Measurements from ENCODE around the gene ROR2.

The ROR2 gene

GRCh38 chr9:91858213-91859030, 91.6 kb downstream of the ROR2 start:
- H3K9ac ChIP-seq (ENCODE audit: low read depth, low read length): no peak overlapping the region
- H3K9me3 ChIP-seq (replicated peaks; ENCODE audit: low read length): no peaks in the 10 kb centered on the region
- H3K4me3 ChIP-seq (ENCODE audit: low read length): no peak overlapping the region
- H3K36me3 ChIP-seq (ENCODE audit: insufficient read depth, low read length): no peaks in the 10 kb centered on the region
- H3K4me1 ChIP-seq (ENCODE audit: control insufficient read depth, insufficient read depth, low read length): no peaks in the 10 kb centered on the region
- H3K27me3 ChIP-seq (ENCODE audit: control insufficient read depth, insufficient read depth, low read length): no peaks in the 10 kb centered on the region
- H3K4me2 ChIP-seq (ENCODE audit: low read length): no peak overlapping the region

GRCh38 chr9:91857291-91858212, 92.5 kb downstream of the ROR2 start:
- Histone ChIP-seq H3K4me1 (ENCODE audit: control insufficient read depth, insufficient read depth, low read length) (no peaks in the 10 kb centered on the region), H3K9ac (ENCODE audit: low read depth, low read length) (no peak overlapping the region)

GRCh38 chr9:91856419-91856818, 93.6 kb downstream of the ROR2 start:
- no peaks in the 10 kb centered on the region for H3K27me3 ChIP-seq (ENCODE audit: control insufficient read depth, insufficient read depth, low read length)
- H3K4me1 ChIP-seq (ENCODE audit: control insufficient read depth, insufficient read depth, low read length): no peaks in the 10 kb centered on the region
- no peaks in the 10 kb centered on the region for H3K9me3 ChIP-seq (replicated peaks; ENCODE audit: low read length)
- no peak overlapping the region for H3K9ac ChIP-seq (ENCODE audit: low read depth, low read length)
- H3K4me3 ChIP-seq (ENCODE audit: low read length): no peak overlapping the region
- H3K36me3 ChIP-seq (ENCODE audit: insufficient read depth, low read length): no peaks in the 10 kb centered on the region
- no peak overlapping the region for H3K4me2 ChIP-seq (ENCODE audit: low read length)

More at GRCh38 chr9:91857291-91858212, 92.5 kb downstream of the ROR2 start:
- Histone ChIP-seq H3K36me3 (ENCODE audit: insufficient read depth, low read length) (no peaks in the 10 kb centered on the region), H3K4me2 (ENCODE audit: low read length) (no peak overlapping the region), H3K27me3 (ENCODE audit: control insufficient read depth, insufficient read depth, low read length) (no peaks in the 10 kb centered on the region), H3K9me3 (replicated peaks; ENCODE audit: low read length) (no peaks in the 10 kb centered on the region), H3K4me3 (ENCODE audit: low read length) (no peak overlapping the region)

GRCh38 chr9:91855196-91855595, 94.8 kb downstream of the ROR2 start:
- H3K36me3 ChIP-seq (ENCODE audit: insufficient read depth, low read length): no peaks in the 10 kb centered on the region
- no peak overlapping the region for H3K9ac ChIP-seq (ENCODE audit: low read depth, low read length)
- H3K4me1 ChIP-seq (ENCODE audit: control insufficient read depth, insufficient read depth, low read length): no peaks in the 10 kb centered on the region
- no peak overlapping the region for H3K4me3 ChIP-seq (ENCODE audit: low read length)
- no peaks in the 10 kb centered on the region for H3K9me3 ChIP-seq (replicated peaks; ENCODE audit: low read length)
- H3K27me3 ChIP-seq (ENCODE audit: control insufficient read depth, insufficient read depth, low read length): no peaks in the 10 kb centered on the region
- no peak overlapping the region for H3K4me2 ChIP-seq (ENCODE audit: low read length)

GRCh38 chr9:91852801-91853347, 97.2 kb downstream of the ROR2 start:
- no peaks in the 10 kb centered on the region for H3K9me3 ChIP-seq (replicated peaks; ENCODE audit: low read length)
- peaks cover 3% of the 10 kb centered on the region for H3K27me3 ChIP-seq (ENCODE audit: control insufficient read depth, insufficient read depth, low read length)
- H3K4me1 ChIP-seq (ENCODE audit: control insufficient read depth, insufficient read depth, low read length): no peaks in the 10 kb centered on the region
- H3K9ac ChIP-seq (ENCODE audit: low read depth, low read length): no peak overlapping the region
- H3K4me2 ChIP-seq (ENCODE audit: low read length): no peak overlapping the region
- H3K36me3 ChIP-seq (ENCODE audit: insufficient read depth, low read length): no peaks in the 10 kb centered on the region
- no peak overlapping the region for H3K4me3 ChIP-seq (ENCODE audit: low read length)

- Histone ChIP-seq H3K9me3 (replicated peaks; ENCODE audit: low read length) (no peaks in the 10 kb centered on the region), H3K27me3 (ENCODE audit: control insufficient read depth, insufficient read depth, low read length) (peaks cover 9% of the 10 kb centered on the region), H3K4me3 (ENCODE audit: low read length) (no peak overlapping the region), H3K4me1 (ENCODE audit: control insufficient read depth, insufficient read depth, low read length) (no peaks in the 10 kb centered on the region), H3K36me3 (ENCODE audit: insufficient read depth, low read length) (no peaks in the 10 kb centered on the region), H3K4me2 (ENCODE audit: low read length) (no peak overlapping the region), H3K9ac (ENCODE audit: low read depth, low read length) (no peak overlapping the region)
These were observed 100.3 kb downstream of the ROR2 start for GRCh38 chr9:91849694-91850093.

GRCh38 chr9:91848146-91848545, 101.9 kb downstream of the ROR2 start:
- no peak overlapping the region for H3K9ac ChIP-seq (ENCODE audit: low read depth, low read length)
- no peaks in the 10 kb centered on the region for H3K9me3 ChIP-seq (replicated peaks; ENCODE audit: low read length)
- no peaks in the 10 kb centered on the region for H3K4me1 ChIP-seq (ENCODE audit: control insufficient read depth, insufficient read depth, low read length)
- H3K4me2 ChIP-seq (ENCODE audit: low read length): no peak overlapping the region
- H3K4me3 ChIP-seq (ENCODE audit: low read length): no peak overlapping the region
- peaks cover 25% of the 10 kb centered on the region for H3K27me3 ChIP-seq (ENCODE audit: control insufficient read depth, insufficient read depth, low read length)
- no peaks in the 10 kb centered on the region for H3K36me3 ChIP-seq (ENCODE audit: insufficient read depth, low read length)

GRCh38 chr9:91847581-91848091, 102.4 kb downstream of the ROR2 start:
- Histone ChIP-seq H3K4me1 (ENCODE audit: control insufficient read depth, insufficient read depth, low read length) (no peaks in the 10 kb centered on the region), H3K9ac (ENCODE audit: low read depth, low read length) (no peak overlapping the region), H3K27me3 (ENCODE audit: control insufficient read depth, insufficient read depth, low read length) (peaks cover 28% of the 10 kb centered on the region), H3K9me3 (replicated peaks; ENCODE audit: low read length) (no peaks in the 10 kb centered on the region), H3K4me3 (ENCODE audit: low read length) (no peak overlapping the region), H3K36me3 (ENCODE audit: insufficient read depth, low read length) (no peaks in the 10 kb centered on the region), H3K4me2 (ENCODE audit: low read length) (no peak overlapping the region)

- Histone ChIP-seq H3K4me3 (ENCODE audit: low read length) (no peak overlapping the region), H3K4me1 (ENCODE audit: control insufficient read depth, insufficient read depth, low read length) (no peaks in the 10 kb centered on the region), H3K4me2 (ENCODE audit: low read length) (no peak overlapping the region), H3K36me3 (ENCODE audit: insufficient read depth, low read length) (no peaks in the 10 kb centered on the region), H3K9me3 (replicated peaks; ENCODE audit: low read length) (no peaks in the 10 kb centered on the region), H3K9ac (ENCODE audit: low read depth, low read length) (no peak overlapping the region), H3K27me3 (ENCODE audit: control insufficient read depth, insufficient read depth, low read length) (peaks cover 42% of the 10 kb centered on the region)
These were observed 104.1 kb downstream of the ROR2 start for GRCh38 chr9:91845879-91846278.

GRCh38 chr9:91844701-91845291, 105.2 kb downstream of the ROR2 start:
- no peaks in the 10 kb centered on the region for H3K36me3 ChIP-seq (ENCODE audit: insufficient read depth, low read length)
- no peaks in the 10 kb centered on the region for H3K4me1 ChIP-seq (ENCODE audit: control insufficient read depth, insufficient read depth, low read length)
- no peak overlapping the region for H3K4me3 ChIP-seq (ENCODE audit: low read length)
- no peaks in the 10 kb centered on the region for H3K9me3 ChIP-seq (replicated peaks; ENCODE audit: low read length)
- H3K27me3 ChIP-seq (ENCODE audit: control insufficient read depth, insufficient read depth, low read length): peaks cover 51% of the 10 kb centered on the region
- no peak overlapping the region for H3K4me2 ChIP-seq (ENCODE audit: low read length)
- no peak overlapping the region for H3K9ac ChIP-seq (ENCODE audit: low read depth, low read length)

- Histone ChIP-seq H3K36me3 (ENCODE audit: insufficient read depth, low read length) (no peaks in the 10 kb centered on the region), H3K27me3 (ENCODE audit: control insufficient read depth, insufficient read depth, low read length) (peaks cover 49% of the 10 kb centered on the region), H3K4me2 (ENCODE audit: low read length) (no peak overlapping the region), H3K9me3 (replicated peaks; ENCODE audit: low read length) (no peaks in the 10 kb centered on the region), H3K4me3 (ENCODE audit: low read length) (no peak overlapping the region), H3K9ac (ENCODE audit: low read depth, low read length) (no peak overlapping the region), H3K4me1 (ENCODE audit: control insufficient read depth, insufficient read depth, low read length) (no peaks in the 10 kb centered on the region)
These were observed 105.8 kb downstream of the ROR2 start for GRCh38 chr9:91844190-91844589.
